Smooth muscle cell (in vitro differentiated cells): ENCODE data around the gene NDUFS6. TPM values are rescaled to one million over a fixed set of nuclear protein-coding genes. Genes with fewer than 3 reads are reported as not detected.

Experiments used
- DNase-seq: peaks from one replicate; lab custom pipeline; 2025; ENCODE audit not compliant: unreplicated experiment; lab: John Stamatoyannopoulos, UW
- H2AFZ ChIP-seq: fragments of 200-600 bp; sonication (generic); 2 replicates; pipeline ENCODE4 v1.6.0; 2016; ENCODE audit warnings: antibody characterized with exemption, low read depth, mild to moderate bottlenecking
- H3F3A ChIP-seq: fragments of 200-600 bp; sonication (generic); 2 replicates; pipeline ENCODE4 v1.6.0; 2017; ENCODE audit warnings: antibody characterized with exemption, low read depth
- H3K27ac ChIP-seq: fragments of 200-600 bp; sonication (generic); 2 replicates; pipeline ENCODE4 v1.5.1; 2016; ENCODE audit warnings: low read depth, mild to moderate bottlenecking
- H3K27me3 ChIP-seq: fragments of 200-600 bp; sonication (generic); 2 replicates; pipeline ENCODE4 v1.6.1; 2016; ENCODE audit warnings: low read depth, mild to moderate bottlenecking
- H3K36me3 ChIP-seq: fragments of 200-600 bp; sonication (generic); 2 replicates; pipeline ENCODE4 v1.5.1; 2016; ENCODE audit warnings: low read depth
- H3K4me1 ChIP-seq: fragments of 200-600 bp; sonication (generic); 2 replicates; pipeline ENCODE4 v1.5.1; 2016; ENCODE audit warnings: low read depth
- H3K4me2 ChIP-seq: fragments of 200-600 bp; sonication (generic); 2 replicates; pipeline ENCODE4 v1.6.0; 2016; ENCODE audit warnings: mild to moderate bottlenecking
- H3K4me3 ChIP-seq: fragments of 200-600 bp; sonication (generic); 2 replicates; pipeline ENCODE4 v1.5.1; 2016; ENCODE audit warnings: mild to moderate bottlenecking
- H3K79me2 ChIP-seq: fragments of 200-600 bp; sonication (generic); 2 replicates; pipeline ENCODE4 v1.6.0; 2016; ENCODE audit warnings: low read depth, mild to moderate bottlenecking
- H3K9ac ChIP-seq: fragments of 200-600 bp; sonication (generic); 2 replicates; pipeline ENCODE4 v1.6.0; 2016; ENCODE audit warnings: low read depth
- H3K9me3 ChIP-seq: fragments of 200-600 bp; sonication (generic); replicated peaks from 2 replicates; pipeline ENCODE4 v1.5.1; 2016; ENCODE audit warnings: low read depth
- H4K20me1 ChIP-seq: fragments of 200-600 bp; sonication (generic); 2 replicates; pipeline ENCODE4 v1.6.0; 2016; ENCODE audit warnings: low read depth
- WGBS: methylation state at CpG from one replicate; pipeline ENCODE4 v1.1.7; 2016; ENCODE audit warnings: low lambda C conversion rate; 5-methylcytosine and 5-hydroxymethylcytosine counted together
- polyA plus RNA-seq: library from polyadenylated mRNA; unstranded; fragments of >200 nt; fragmentation: Nextera tagmentation; extraction: Ambion mirVana; gene quantifications from 2 replicates; pipeline ENCODE4 v1.2.1, GENCODE V29; 2016
- total RNA-seq: library from RNA; depleted of rRNA; stranded (reverse); fragments of >200 nt; gene quantifications from 2 replicates; pipeline ENCODE4 v1.2.3, GENCODE V29; 2014
- TF ChIP-seq, protein P1 (sequence below): fragments of 200-600 bp; sonication (generic); IDR thresholded peaks from 2 replicates; pipeline ENCODE4 v1.5.1; 2017; ENCODE audit warnings: borderline replicate concordance, mild to moderate bottlenecking, antibody characterized with exemption; ENCODE audit not compliant: insufficient read depth, poor library complexity, severe bottlenecking

NDUFS6 gene
- total and polyA plus RNA-seq, 2 experiments from 2014 or later, result 50.8 to 146 TPM

DNA sequence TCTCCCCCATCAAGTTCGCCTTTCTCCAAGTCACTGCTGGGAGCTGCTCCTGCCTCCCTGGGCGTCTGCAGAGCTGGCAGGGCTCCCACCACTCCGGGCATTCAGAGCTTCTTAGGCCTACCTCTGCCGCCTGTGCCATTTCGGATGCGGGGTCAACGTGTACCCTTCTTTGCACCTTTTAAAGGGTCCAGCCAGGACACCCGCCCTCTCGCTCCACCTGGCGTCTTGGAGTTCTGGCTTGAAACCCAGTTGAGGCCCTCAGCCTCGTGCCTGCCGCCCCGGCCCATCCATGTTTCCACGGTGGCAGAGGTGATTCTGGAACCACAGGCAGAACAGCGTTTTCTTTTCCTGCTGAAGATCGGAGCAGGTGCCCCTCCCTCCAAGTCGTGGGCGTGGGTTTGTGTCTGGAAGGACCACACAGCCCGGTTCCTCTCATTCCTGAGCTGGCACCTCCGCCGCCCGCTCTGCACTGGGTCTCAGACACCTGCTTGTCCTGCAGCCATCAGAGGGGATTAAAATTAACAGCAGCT is 32.9 kb downstream of the NDUFS6 start:
- H3K27me3 ChIP-seq, result peaks cover 5% of the 10 kb centered on the region
- no peaks in the 10 kb centered on the region for H4K20me1 ChIP-seq
- H3K36me3 ChIP-seq, result no peaks in the 10 kb centered on the region
- H3K4me1 ChIP-seq, result peaks cover 2% of the 10 kb centered on the region
- H3F3A ChIP-seq, result no peaks in the 10 kb centered on the region
- H3K27ac ChIP-seq, result no peak overlapping the region
- TF ChIP-seq, protein P1, sequence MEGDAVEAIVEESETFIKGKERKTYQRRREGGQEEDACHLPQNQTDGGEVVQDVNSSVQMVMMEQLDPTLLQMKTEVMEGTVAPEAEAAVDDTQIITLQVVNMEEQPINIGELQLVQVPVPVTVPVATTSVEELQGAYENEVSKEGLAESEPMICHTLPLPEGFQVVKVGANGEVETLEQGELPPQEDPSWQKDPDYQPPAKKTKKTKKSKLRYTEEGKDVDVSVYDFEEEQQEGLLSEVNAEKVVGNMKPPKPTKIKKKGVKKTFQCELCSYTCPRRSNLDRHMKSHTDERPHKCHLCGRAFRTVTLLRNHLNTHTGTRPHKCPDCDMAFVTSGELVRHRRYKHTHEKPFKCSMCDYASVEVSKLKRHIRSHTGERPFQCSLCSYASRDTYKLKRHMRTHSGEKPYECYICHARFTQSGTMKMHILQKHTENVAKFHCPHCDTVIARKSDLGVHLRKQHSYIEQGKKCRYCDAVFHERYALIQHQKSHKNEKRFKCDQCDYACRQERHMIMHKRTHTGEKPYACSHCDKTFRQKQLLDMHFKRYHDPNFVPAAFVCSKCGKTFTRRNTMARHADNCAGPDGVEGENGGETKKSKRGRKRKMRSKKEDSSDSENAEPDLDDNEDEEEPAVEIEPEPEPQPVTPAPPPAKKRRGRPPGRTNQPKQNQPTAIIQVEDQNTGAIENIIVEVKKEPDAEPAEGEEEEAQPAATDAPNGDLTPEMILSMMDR, result no peak
- no peak overlapping the region for H3K4me2 ChIP-seq
- H3K9me3 ChIP-seq, result no peaks in the 10 kb centered on the region
- H3K79me2 ChIP-seq, result no peaks in the 10 kb centered on the region
- DNase-seq, result no peak
- no peak overlapping the region for H3K9ac ChIP-seq
- no peak overlapping the region for H3K4me3 ChIP-seq
- no peak overlapping the region for H2AFZ ChIP-seq
- WGBS, result 85% methylated on average over 22 of the region's 22 CpGs

DNA sequence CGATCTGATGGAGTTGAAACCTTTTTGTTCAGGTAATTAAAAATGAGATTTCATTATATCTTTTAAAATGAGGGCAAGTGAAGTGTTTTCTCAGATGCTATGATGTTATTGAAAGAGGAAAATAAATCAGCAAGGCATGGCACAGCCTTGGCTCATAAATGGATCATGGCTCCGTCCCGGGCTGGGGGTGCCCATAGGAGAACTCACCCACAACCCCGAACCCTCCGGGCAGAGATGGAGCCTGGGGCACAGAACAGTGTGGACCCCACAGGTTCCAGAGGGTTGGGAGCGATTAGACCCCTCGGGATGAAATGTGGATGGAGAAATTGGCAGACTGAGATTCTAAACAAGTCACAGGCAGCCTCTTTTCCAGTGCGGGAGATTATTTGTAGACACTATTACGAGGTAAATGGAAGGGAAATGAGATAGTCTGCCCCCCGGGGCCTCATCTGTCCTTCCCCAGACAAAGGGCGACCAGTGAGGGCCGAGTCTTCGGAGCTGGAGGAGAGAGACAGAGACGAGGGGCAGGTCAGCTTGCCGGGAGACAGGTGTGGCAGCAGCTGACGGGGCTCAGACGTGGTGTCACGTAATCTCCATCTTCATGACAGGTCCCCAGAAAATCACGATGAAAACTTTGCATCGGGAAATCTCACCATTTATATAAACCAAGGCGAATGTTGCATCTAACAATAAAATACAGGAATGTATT is 33.7 kb downstream of the NDUFS6 start:
- WGBS, result 75% methylated on average over 21 of the region's 21 CpGs
- DNase-seq, result no peak
- H3K4me3 ChIP-seq, result no peak overlapping the region
- no peaks in the 10 kb centered on the region for H3K79me2 ChIP-seq
- no peaks in the 10 kb centered on the region for H3K9me3 ChIP-seq
- H3K36me3 ChIP-seq, result no peaks in the 10 kb centered on the region
- no peak overlapping the region for H3K9ac ChIP-seq
- H3K27me3 ChIP-seq, result peaks cover 5% of the 10 kb centered on the region
- H3K4me2 ChIP-seq, result no peak overlapping the region
- no peak overlapping the region for H2AFZ ChIP-seq
- H3K4me1 ChIP-seq, result peaks cover 2% of the 10 kb centered on the region
- H4K20me1 ChIP-seq, result no peaks in the 10 kb centered on the region
- H3K27ac ChIP-seq, result no peak overlapping the region
- H3F3A ChIP-seq, result no peaks in the 10 kb centered on the region
- TF ChIP-seq, protein P1, result no peak

DNA sequence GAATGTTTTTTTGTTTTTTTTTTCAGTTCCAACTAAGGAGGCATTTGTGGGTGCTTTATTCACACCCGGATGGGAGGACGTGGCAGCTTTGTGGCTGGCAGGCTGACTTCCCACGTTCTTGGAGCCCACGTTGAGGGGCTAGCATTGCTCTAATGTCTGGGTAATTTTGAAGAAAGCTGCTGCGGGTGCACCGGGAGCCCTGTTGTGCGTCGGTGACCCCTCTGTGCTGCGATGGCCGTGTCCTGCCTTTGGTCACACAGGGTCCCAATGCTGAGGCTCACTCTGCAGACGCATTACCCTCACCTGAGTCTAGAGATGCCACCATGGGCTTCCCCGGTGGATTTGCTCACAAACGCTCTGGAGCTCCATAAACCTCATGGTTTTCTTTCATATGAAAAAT is 34.2 kb downstream of the NDUFS6 start:
- no peak overlapping the region for H3K4me3 ChIP-seq
- peaks cover 5% of the 10 kb centered on the region for H3K27me3 ChIP-seq
- H3F3A ChIP-seq, result no peaks in the 10 kb centered on the region
- no peaks in the 10 kb centered on the region for H4K20me1 ChIP-seq
- no peak overlapping the region for H2AFZ ChIP-seq
- no peak for DNase-seq
- H3K4me1 ChIP-seq, result peaks cover 2% of the 10 kb centered on the region
- H3K9me3 ChIP-seq, result no peaks in the 10 kb centered on the region
- H3K79me2 ChIP-seq, result no peaks in the 10 kb centered on the region
- no peak overlapping the region for H3K4me2 ChIP-seq
- TF ChIP-seq, protein P1, result no peak
- H3K36me3 ChIP-seq, result no peaks in the 10 kb centered on the region
- 88% methylated on average over 13 of the region's 13 CpGs for WGBS
- H3K27ac ChIP-seq, result no peak overlapping the region
- no peak overlapping the region for H3K9ac ChIP-seq
